Naive thymus-derived CD4-positive, alpha-beta T cell (primary cell): ENCODE measurements around the gene SPAG7. TPM values are rescaled to one million over a fixed set of nuclear protein-coding genes. Genes with fewer than 3 reads are reported as not detected.

Experiments
- ATAC-seq: fragments of 150-1000 bp; cut with Tn5 transposase; 2 replicates; pipeline ENCODE4 v1.10.0; 2021; ENCODE audit warnings: mild to moderate bottlenecking, moderate library complexity
- CTCF ChIA-PET: fragments of 350-600 bp; sonication (Branson Sonifier 250); formaldehyde crosslinking; loops from one replicate; lab custom pipeline; 2021; ENCODE audit warnings: antibody characterized with exemption; lab: Charles Lee
- POLR2A ChIA-PET: fragments of 350-600 bp; sonication (Branson Sonifier 250); formaldehyde crosslinking; loops from one replicate; lab custom pipeline; 2021; ENCODE audit warnings: antibody characterized with exemption, inconsistent platforms; lab: Charles Lee
- DNase-seq, 9 donors: peaks; one replicate each; pipeline versions ENCODE4 v3.0.0 to v3.0.0-alpha.2; 2020 to 2022; ENCODE audit warnings: mixed read lengths in 1 of 9
- H3K27ac ChIP-seq: one replicate; pipeline ENCODE4 v1.7.0; 2013; ENCODE audit warnings: mild to moderate bottlenecking, low read depth, low read length, moderate library complexity
- H3K27me3 ChIP-seq, 2 donors: one replicate each; pipeline ENCODE4 v1.7.0; 2013; ENCODE audit warnings: low read length in 2 of 2, mild to moderate bottlenecking in 2 of 2, moderate library complexity in 2 of 2; ENCODE audit not compliant: control insufficient read depth in 2 of 2, insufficient read depth in 2 of 2
- H3K36me3 ChIP-seq, 3 experiments: 1 replicate in 2 of 3; 2 replicates in 1 of 3; pipeline ENCODE4 v1.7.0; 2013; ENCODE audit warnings: low read length in 3 of 3, mild to moderate bottlenecking in 3 of 3, moderate library complexity in 1 of 3; ENCODE audit not compliant: insufficient read depth in 3 of 3, control insufficient read depth in 2 of 3
- H3K4me1 ChIP-seq, 2 donors: one replicate each; pipeline ENCODE4 v1.7.0; 2013; ENCODE audit warnings: low read length in 2 of 2, mild to moderate bottlenecking in 2 of 2, moderate library complexity in 1 of 2; ENCODE audit not compliant: control insufficient read depth in 2 of 2, insufficient read depth in 2 of 2
- H3K4me3 ChIP-seq: 2 replicates; pipeline ENCODE4 v1.7.0; 2013; ENCODE audit warnings: mild to moderate bottlenecking, low read length
- H3K9me3 ChIP-seq, 3 experiments: 1 replicate in 2 of 3; 2 replicates in 1 of 3; pipeline ENCODE4 v1.7.0; 2013; ENCODE audit warnings: low read length in 3 of 3; ENCODE audit not compliant: control insufficient read depth in 2 of 3
- H3K27ac Mint-ChIP-seq, 9 donors: one replicate each; pipeline ENCODE4 v1.8.0; 2020 to 2022; ENCODE audit warnings: mixed read lengths in 9 of 9, mild to moderate bottlenecking in 8 of 9, moderate library complexity in 5 of 9, inconsistent platforms in 2 of 9
- H3K27me3 Mint-ChIP-seq, 5 donors: one replicate each; pipeline ENCODE4 v1.8.0; 2021 to 2022; ENCODE audit warnings: mixed read lengths in 5 of 5, mild to moderate bottlenecking in 1 of 5
- H3K36me3 Mint-ChIP-seq, 5 donors: one replicate each; pipeline ENCODE4 v1.8.0; 2020 to 2022; ENCODE audit warnings: mixed read lengths in 5 of 5, mild to moderate bottlenecking in 3 of 5, inconsistent platforms in 1 of 5
- H3K4me1 Mint-ChIP-seq, 7 donors: one replicate each; pipeline ENCODE4 v1.8.0; 2020 to 2022; ENCODE audit warnings: mixed read lengths in 7 of 7, mild to moderate bottlenecking in 3 of 7, inconsistent platforms in 1 of 7
- H3K4me3 Mint-ChIP-seq, 10 donors: one replicate each; pipeline ENCODE4 v1.8.0; 2020 to 2022; ENCODE audit warnings: mild to moderate bottlenecking in 10 of 10, mixed read lengths in 10 of 10, moderate library complexity in 6 of 10, inconsistent platforms in 2 of 10
- H3K9me3 Mint-ChIP-seq, 11 donors: one replicate each; pipeline ENCODE4 v1.8.0; 2020 to 2022; ENCODE audit warnings: mixed read lengths in 11 of 11, mild to moderate bottlenecking in 4 of 11, inconsistent platforms in 1 of 11, moderate library complexity in 1 of 11
- intact Hi-C, 2 donors: fragments of 100-400 bp; cut with micrococcal nuclease; formaldehyde crosslinking; loops; one replicate each; pipeline ENCODE4 v1.15.1; 2023
- polyA plus RNA-seq, 2 donors: library from polyadenylated mRNA; unstranded; fragments of 300-500 nt; fragmentation: Illumina TruSeq; gene quantifications; one replicate each; pipeline ENCODE4 v1.2.3, GENCODE V29; 2021
- total RNA-seq, 6 experiments: library from RNA in 5 of 6; stranded (reverse) in 5 of 6; gene quantifications; 1 replicate in 5 of 6; 2 replicates in 1 of 6; pipeline ENCODE4 v1.2.3 and lab custom pipeline; 2021 to 2026

Gene SPAG7
- total and polyA plus RNA-seq, 7 experiments from 2014 or later = 41.6 to 119 (median 48.1) TPM

DNA sequence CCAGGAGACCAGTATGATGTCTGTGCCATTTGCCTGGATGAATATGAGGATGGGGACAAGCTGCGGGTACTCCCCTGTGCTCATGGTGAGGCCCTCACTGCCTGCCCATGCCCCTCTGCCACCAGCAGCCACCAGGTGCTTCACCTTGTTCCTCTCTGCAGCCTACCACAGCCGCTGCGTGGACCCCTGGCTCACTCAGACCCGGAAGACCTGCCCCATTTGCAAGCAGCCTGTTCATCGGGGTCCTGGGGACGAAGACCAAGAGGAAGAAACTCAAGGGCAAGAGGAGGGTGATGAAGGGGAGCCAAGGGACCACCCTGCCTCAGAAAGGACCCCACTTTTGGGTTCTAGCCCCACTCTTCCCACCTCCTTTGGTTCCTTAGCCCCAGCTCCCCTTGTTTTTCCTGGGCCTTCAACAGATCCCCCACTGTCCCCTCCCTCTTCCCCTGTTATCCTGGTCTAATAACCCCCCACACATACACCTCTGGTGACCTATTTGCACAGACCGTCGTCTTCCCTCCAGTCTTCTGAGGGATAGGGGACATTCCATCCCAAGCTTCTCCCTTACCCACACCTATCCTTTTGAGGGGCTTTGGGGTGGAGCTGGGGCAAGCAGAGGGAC lies 23.0 kb downstream of the SPAG7 start:
- intact Hi-C loops = loop anchor here (1.0 to 10.0 kb wide), 5 partner anchors 23 to 1710 kb away; partner anchors contain the start of genes ZNF594 (in 2 of the 2), C17orf100 (in 1 of the 2), MED31 (in 1 of the 2) and MINK1 (in 1 of the 2)
- H3K36me3 ChIP-seq = peaks cover 14 to 50% (median 16%) of the 10 kb centered on the region in 3 experiments
- peak overlapping the region; percentile 68 to 98 (median 93) for H3K27ac Mint-ChIP-seq
- H3K4me3 ChIP-seq = peak overlapping the region; percentile 56
- peak overlapping the region; percentile 86 to 100 (median 96) for H3K4me3 Mint-ChIP-seq
- H3K4me1 Mint-ChIP-seq = peaks cover 55 to 68% (median 62%) of the 10 kb centered on the region in 7 donors
- H3K9me3 ChIP-seq = no peaks in the 10 kb centered on the region
- ATAC-seq = no peak
- POLR2A ChIA-PET = interaction anchor here (0.6 to 13.0 kb wide), 7 partner anchors 9 to 53 kb away, joined by 3 to 278 read pairs (median 5); partner anchors contain the start of genes INCA1, KIF1C and SPAG7
- peaks cover 0 to 2% (median 0%) of the 10 kb centered on the region in 5 donors for H3K27me3 Mint-ChIP-seq
- H3K27me3 ChIP-seq = no peaks in the 10 kb centered on the region
- H3K4me1 ChIP-seq = peaks cover 50 to 51% of the 10 kb centered on the region in 2 donors
- peaks cover 5 to 65% (median 42%) of the 10 kb centered on the region in 5 donors for H3K36me3 Mint-ChIP-seq
- peak overlapping the region; percentile 89 for H3K27ac ChIP-seq
- CTCF ChIA-PET = interaction anchor here (0.7 to 2.1 kb wide), 2 partner anchors 23 to 45 kb away, joined by 3 to 9 read pairs; partner anchors contain the start of gene SPAG7
- DNase-seq = no peak
- H3K9me3 Mint-ChIP-seq = peaks cover 0 to 6% (median 0%) of the 10 kb centered on the region in 11 donors

DNA sequence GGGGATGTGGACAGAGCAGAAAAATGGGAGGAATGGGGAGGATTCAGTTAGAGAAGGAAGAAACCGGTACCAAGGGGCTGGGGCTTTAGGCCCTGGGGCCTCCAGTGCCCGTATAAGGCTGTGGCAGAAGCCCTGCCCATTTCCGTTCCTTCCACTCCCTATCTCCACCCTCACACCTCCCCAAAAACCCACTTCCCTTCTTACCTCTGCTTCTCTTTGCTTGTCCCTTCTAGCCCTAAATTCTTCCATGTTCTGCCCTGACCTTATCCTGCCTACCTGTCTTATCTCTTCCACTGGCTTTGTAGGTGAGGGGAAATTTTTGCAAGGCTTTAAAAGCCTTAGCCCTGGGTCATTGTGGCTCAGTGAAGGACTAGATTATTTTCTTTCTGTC lies 23.5 kb downstream of the SPAG7 start:
- peaks cover 57 to 70% (median 64%) of the 10 kb centered on the region in 7 donors for H3K4me1 Mint-ChIP-seq
- no peak for ATAC-seq
- CTCF ChIA-PET = interaction anchor here (0.6 to 0.7 kb wide), 2 partner anchors 31 to 45 kb away, joined by 3 read pairs; no protein-coding TSS in a partner anchor

DNA sequence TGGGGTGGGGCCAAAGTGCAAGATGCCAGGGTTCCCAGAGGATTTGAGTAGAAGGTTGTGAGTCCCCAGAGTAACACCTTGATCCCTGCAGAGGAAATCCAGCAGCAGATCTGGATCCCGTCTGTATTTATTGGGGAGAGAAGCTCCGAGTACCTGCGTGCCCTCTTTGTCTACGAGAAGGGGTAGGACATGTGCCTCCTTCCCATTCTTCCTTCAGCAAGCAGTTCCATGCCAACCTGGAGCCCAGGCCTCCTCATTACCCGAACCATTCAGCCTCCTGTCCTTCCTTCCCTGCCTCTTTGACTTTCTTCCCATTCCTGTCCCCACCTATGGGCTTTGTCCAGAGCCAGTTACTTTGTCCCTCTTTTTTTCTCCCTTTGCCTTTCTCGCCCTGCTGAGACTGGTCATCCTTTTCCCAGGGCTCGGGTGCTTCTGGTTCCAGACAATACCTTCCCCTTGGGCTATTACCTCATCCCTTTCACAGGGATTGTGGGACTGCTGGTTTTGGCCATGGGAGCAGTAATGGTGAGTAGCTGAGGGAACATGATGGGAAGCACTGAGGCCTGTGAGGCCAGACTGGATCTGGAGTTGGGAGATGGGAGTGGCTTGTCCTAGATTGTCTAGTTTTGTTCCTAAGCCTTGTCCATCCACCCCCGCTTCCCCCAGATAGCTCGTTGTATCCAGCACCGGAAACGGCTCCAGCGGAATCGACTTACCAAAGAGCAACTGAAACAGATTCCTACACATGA lies 24.7 kb downstream of the SPAG7 start:
- no peak for ATAC-seq
- peak overlapping the region; percentile 72 to 98 (median 92) for H3K27ac Mint-ChIP-seq
- Histone ChIP-seq H3K4me1 (peaks cover 64% of the 10 kb centered on the region in 2 donors), H3K4me3 (peak overlapping the region; percentile 89), H3K27me3 (no peaks in the 10 kb centered on the region), H3K27ac (peak overlapping the region; percentile 89), H3K9me3 (no peaks in the 10 kb centered on the region), H3K36me3 (peaks cover 14 to 58% (median 16%) of the 10 kb centered on the region in 3 experiments)
- H3K4me3 Mint-ChIP-seq = peak overlapping the region; percentile 59 to 100 (median 98)
- POLR2A ChIA-PET = interaction anchor here (0.7 to 13.0 kb wide), 8 partner anchors 25 to 1254 kb away, joined by 3 to 278 read pairs (median 3); partner anchors contain the start of genes INCA1, KIF1C, PLD2 and SPAG7
- H3K4me1 Mint-ChIP-seq = peaks cover 63 to 82% (median 74%) of the 10 kb centered on the region in 7 donors
- DNase-seq = no peak
- CTCF ChIA-PET = interaction anchor here (0.7 to 1.5 kb wide), 3 partner anchors 9 to 85 kb away, joined by 3 to 5 read pairs (median 3); partner anchors contain the start of gene SPAG7
- intact Hi-C loops = loop anchor here (10.0 kb wide), 2 partner anchors 252 to 1712 kb away; partner anchors contain the start of genes ZNF594 (in 2 of the 2), C17orf100 (in 1 of the 2) and MED31 (in 1 of the 2)
- peaks cover 5 to 68% (median 42%) of the 10 kb centered on the region in 5 donors for H3K36me3 Mint-ChIP-seq
- peaks cover 0 to 6% (median 0%) of the 10 kb centered on the region in 11 donors for H3K9me3 Mint-ChIP-seq
- peaks cover 0 to 2% (median 0%) of the 10 kb centered on the region in 5 donors for H3K27me3 Mint-ChIP-seq

More for the DNA sequence above, 23.5 kb downstream of the SPAG7 start:
- Histone ChIP-seq H3K4me1 (peaks cover 51 to 52% of the 10 kb centered on the region in 2 donors), H3K4me3 (peak overlapping the region; percentile 56), H3K27me3 (no peaks in the 10 kb centered on the region), H3K9me3 (no peaks in the 10 kb centered on the region), H3K27ac (peak overlapping the region; percentile 89), H3K36me3 (peaks cover 14 to 55% (median 16%) of the 10 kb centered on the region in 3 experiments)
- DNase-seq = peak in 8 of 9 donors; percentile 52 to 67 (median 61)
- Mint-ChIP-seq H3K36me3 (peaks cover 5 to 66% (median 42%) of the 10 kb centered on the region in 5 donors), H3K4me3 (peak overlapping the region; percentile 86 to 100 (median 96)), H3K27me3 (peaks cover 0 to 2% (median 0%) of the 10 kb centered on the region in 5 donors), H3K27ac (peak overlapping the region; percentile 68 to 98 (median 93)), H3K9me3 (peaks cover 0 to 6% (median 0%) of the 10 kb centered on the region in 11 donors)
- intact Hi-C loops = loop anchor here (1.0 to 10.0 kb wide), 3 partner anchors 23 to 1711 kb away; partner anchors contain the start of genes ZNF594 (in 2 of the 2), C17orf100 (in 1 of the 2), MED31 (in 1 of the 2) and SPAG7 (in 1 of the 2)
- POLR2A ChIA-PET = interaction anchor here (1.0 to 13.0 kb wide), 5 partner anchors 9 to 229 kb away, joined by 3 to 278 read pairs (median 4); partner anchors contain the start of gene SPAG7

DNA sequence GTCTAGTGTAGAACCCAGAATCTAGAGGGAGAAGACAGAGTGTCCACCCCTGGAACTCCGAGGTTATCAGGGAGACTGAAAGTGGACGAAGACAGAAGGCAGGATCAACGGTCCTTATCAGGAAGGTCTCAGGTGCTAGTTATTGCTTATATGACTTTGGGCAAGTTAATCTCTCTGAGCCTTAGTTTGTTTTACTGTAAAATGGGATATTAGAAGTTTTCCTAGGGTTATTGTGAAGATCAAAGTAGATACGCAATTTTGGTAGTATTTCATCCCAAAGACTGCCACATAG lies 26.4 kb downstream of the SPAG7 start:
- ATAC-seq (no peak), DNase-seq (no peak)
- ChIA-PET CTCF (no interaction called here), POLR2A (interaction anchor here (1.8 to 4.9 kb wide), 8 partner anchors 10 to 230 kb away, joined by 7 to 135 read pairs (median 21); partner anchors contain the start of genes ARRB2, C17orf107, CHRNE and ENO3)
- peaks cover 59 to 60% of the 10 kb centered on the region in 2 donors for H3K4me1 ChIP-seq
- H3K27me3 Mint-ChIP-seq = peaks cover 0 to 2% (median 0%) of the 10 kb centered on the region in 5 donors
- peaks cover 0 to 56% (median 33%) of the 10 kb centered on the region in 5 donors for H3K36me3 Mint-ChIP-seq
- peak overlapping the region; percentile 89 for H3K4me3 ChIP-seq
- peaks cover 0 to 2% (median 0%) of the 10 kb centered on the region in 11 donors for H3K9me3 Mint-ChIP-seq
- H3K4me1 Mint-ChIP-seq = peaks cover 60 to 84% (median 78%) of the 10 kb centered on the region in 7 donors
- intact Hi-C loops = loop anchor here (2.0 to 10.0 kb wide), 5 partner anchors 32 to 1714 kb away; partner anchors contain the start of genes ZNF594 (in 2 of the 2), ARRB2 (in 1 of the 2), C17orf100 (in 1 of the 2) and INCA1 (in 1 of the 2)
- H3K4me3 Mint-ChIP-seq = peak overlapping the region; percentile 92 to 100 (median 98)
- no peaks in the 10 kb centered on the region for H3K9me3 ChIP-seq
- peak overlapping the region; percentile 89 to 98 (median 95) for H3K27ac Mint-ChIP-seq
- H3K36me3 ChIP-seq = peaks cover 9 to 63% (median 21%) of the 10 kb centered on the region in 3 experiments
- H3K27ac ChIP-seq = peak overlapping the region; percentile 89
- no peaks in the 10 kb centered on the region for H3K27me3 ChIP-seq

DNA sequence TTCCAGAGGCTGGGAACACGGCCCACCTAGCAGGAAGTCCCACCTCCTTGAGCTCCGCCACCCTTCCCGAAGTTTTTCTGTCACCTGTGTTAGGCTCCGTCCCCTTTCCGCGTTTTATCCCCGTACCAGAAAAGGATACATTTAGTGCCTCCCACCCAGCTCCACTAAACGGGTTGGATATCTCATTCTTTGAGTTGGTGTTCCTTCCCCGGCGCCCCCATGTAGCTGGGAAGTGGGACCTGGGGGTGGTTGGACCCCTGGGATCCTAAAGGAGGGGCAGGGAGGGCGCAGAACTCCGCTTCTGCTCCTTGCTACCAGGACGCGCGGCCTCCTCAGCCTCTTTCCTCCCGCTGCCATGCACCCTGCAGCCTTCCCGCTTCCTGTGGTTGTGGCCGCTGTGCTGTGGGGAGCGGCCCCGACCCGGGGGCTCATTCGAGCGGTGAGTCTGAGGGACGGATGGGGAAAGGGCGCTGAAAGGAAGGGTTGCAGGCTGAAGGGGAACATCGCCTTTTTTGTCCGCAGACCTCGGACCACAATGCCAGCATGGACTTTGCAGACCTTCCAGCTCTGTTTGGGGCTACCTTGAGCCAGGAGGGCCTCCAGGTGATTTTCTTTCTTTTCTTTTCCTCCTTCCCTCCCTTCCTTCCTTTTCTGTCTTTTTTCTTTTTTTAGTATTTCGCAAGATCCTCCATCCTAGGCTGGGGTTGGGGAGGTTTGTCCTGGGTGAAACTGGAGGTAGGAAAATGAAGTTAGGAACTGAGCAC lies 26.9 kb downstream of the SPAG7 start:
- DNase-seq = peak in 3 of 9 donors; percentile 34 to 57 (median 39)
- H3K9me3 Mint-ChIP-seq = peaks cover 0 to 1% (median 0%) of the 10 kb centered on the region in 11 donors
- no peaks in the 10 kb centered on the region for H3K9me3 ChIP-seq
- ATAC-seq = no peak
- CTCF ChIA-PET = interaction anchor here (0.7 to 1.9 kb wide), 8 partner anchors 8 to 151 kb away, joined by 3 to 10 read pairs (median 4); partner anchors contain the start of genes PFN1 and SPAG7
- peaks cover 59 to 84% (median 73%) of the 10 kb centered on the region in 7 donors for H3K4me1 Mint-ChIP-seq
- H3K36me3 ChIP-seq = peaks cover 7 to 59% (median 21%) of the 10 kb centered on the region in 3 experiments
- H3K4me3 Mint-ChIP-seq = peak overlapping the region; percentile 92 to 100 (median 98)
- peaks cover 0 to 2% (median 0%) of the 10 kb centered on the region in 5 donors for H3K27me3 Mint-ChIP-seq
- peaks cover 0 to 56% (median 31%) of the 10 kb centered on the region in 5 donors for H3K36me3 Mint-ChIP-seq
- H3K27ac Mint-ChIP-seq = peak overlapping the region; percentile 89 to 98 (median 95)
- intact Hi-C loops = loop anchor here (1.0 to 10.0 kb wide), 13 partner anchors 8 to 1714 kb away; partner anchors contain the start of genes ARRB2 (in 2 of the 2), CAMTA2 (in 2 of the 2), INCA1 (in 2 of the 2) and KIF1C (in 2 of the 2)
- H3K27me3 ChIP-seq = no peaks in the 10 kb centered on the region
- peaks cover 54 to 55% of the 10 kb centered on the region in 2 donors for H3K4me1 ChIP-seq
- H3K4me3 ChIP-seq = peak overlapping the region; percentile 89
- peak overlapping the region; percentile 89 for H3K27ac ChIP-seq
- POLR2A ChIA-PET = interaction anchor here (0.7 to 4.9 kb wide), 25 partner anchors 10 to 798 kb away, joined by 3 to 135 read pairs (median 5); partner anchors contain the start of genes ARRB2, C17orf107, CAMTA2 and CHRNE
